ENCODE data around the gene REG1B. TPM values are rescaled to one million over a fixed set of nuclear protein-coding genes. Genes with fewer than 3 reads are reported as not detected.

REG1B gene
- total and polyA plus RNA-seq, 2 of the 4 experiments (the other 2 are of a cell fraction): not detected

Other genes with a start within 250 kb of the REG1B start
- not detected in 2 replicates for gene REG3G, start 62.3 kb downstream of the REG1B start, total RNA-seq (2012; rRNA removed)
- gene REG3G, start 62.3 kb downstream of the REG1B start, polyA plus RNA-seq (2012; rRNA removed): not detected in 2 replicates
- not detected in 2 replicates for gene REG1A, start 32.5 kb upstream of the REG1B start, total RNA-seq (2012; rRNA removed)
- not detected in 2 replicates for gene REG1A, start 32.5 kb upstream of the REG1B start, polyA plus RNA-seq (2012; rRNA removed)
- gene REG3A, start 71.8 kb upstream of the REG1B start, total RNA-seq (2012; rRNA removed): not detected in 2 replicates
- gene REG3A, start 71.8 kb upstream of the REG1B start, polyA plus RNA-seq (2012; rRNA removed): not detected in 2 replicates